ENCODE measurements around the gene MLYCD.

GRCh38 chr16:83901101-83901500 is 2.2 kb downstream of the MLYCD start:
- TF ChIP-seq, protein P1, sequence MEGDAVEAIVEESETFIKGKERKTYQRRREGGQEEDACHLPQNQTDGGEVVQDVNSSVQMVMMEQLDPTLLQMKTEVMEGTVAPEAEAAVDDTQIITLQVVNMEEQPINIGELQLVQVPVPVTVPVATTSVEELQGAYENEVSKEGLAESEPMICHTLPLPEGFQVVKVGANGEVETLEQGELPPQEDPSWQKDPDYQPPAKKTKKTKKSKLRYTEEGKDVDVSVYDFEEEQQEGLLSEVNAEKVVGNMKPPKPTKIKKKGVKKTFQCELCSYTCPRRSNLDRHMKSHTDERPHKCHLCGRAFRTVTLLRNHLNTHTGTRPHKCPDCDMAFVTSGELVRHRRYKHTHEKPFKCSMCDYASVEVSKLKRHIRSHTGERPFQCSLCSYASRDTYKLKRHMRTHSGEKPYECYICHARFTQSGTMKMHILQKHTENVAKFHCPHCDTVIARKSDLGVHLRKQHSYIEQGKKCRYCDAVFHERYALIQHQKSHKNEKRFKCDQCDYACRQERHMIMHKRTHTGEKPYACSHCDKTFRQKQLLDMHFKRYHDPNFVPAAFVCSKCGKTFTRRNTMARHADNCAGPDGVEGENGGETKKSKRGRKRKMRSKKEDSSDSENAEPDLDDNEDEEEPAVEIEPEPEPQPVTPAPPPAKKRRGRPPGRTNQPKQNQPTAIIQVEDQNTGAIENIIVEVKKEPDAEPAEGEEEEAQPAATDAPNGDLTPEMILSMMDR (IDR thresholded peaks at IDR 0.05): no peak
- TF ChIP-seq POLR2A (IDR thresholded peaks at IDR 0.05): no peak

Measured in ovary (tissue), 3 donors.